ENCODE measurements around the gene LEMD2. TPM values are rescaled to one million over a fixed set of nuclear protein-coding genes. Genes with fewer than 3 reads are reported as not detected.

The LEMD2 gene
- total RNA-seq, 2 donors from 2014 or later, result 64.2 to 80.2 TPM

DNA sequence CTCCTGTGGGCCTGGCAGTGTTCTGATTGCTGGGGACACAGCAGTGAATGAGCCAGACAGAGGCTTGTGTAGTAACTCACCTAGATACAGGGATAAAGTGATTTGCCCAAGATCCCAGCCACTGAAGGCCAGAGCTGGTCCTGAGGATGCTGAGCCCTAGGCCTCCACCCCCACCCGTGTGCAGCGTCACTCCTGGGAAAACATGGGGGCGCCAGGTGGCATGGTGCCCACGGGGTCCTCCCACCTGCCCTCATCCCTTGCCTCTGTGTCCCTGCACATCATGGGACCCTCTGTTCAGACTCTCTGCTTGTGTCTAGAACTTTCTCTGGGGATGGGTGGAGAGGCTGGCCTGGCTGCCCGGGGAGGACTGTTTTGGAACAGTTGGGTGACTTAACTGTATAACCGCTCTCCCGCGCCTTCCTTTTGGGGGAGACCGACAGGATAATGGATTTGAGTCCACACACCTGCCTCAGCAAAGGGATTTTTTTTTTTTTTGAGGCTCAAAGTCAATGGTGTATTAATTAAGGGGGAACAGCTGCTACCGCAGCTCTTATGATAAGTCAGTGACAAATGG is 19.6 kb downstream of the LEMD2 start:
- peaks cover 30% of the 10 kb centered on the region for H3K4me1 ChIP-seq (replicated peaks)
- DNase-seq (ENCODE audit: low spot score), result no peak
- no peaks in the 10 kb centered on the region for H3K9me3 ChIP-seq
- peak overlapping the region; percentile 72 to 75 for H3K27ac ChIP-seq
- H3K27me3 ChIP-seq (replicated peaks; ENCODE audit: insufficient read depth), result no peaks in the 10 kb centered on the region
- intact Hi-C loops (cut with DNase I), result loop anchor here (5.0 kb wide), 1 partner anchor 383 kb away; no protein-coding TSS in a partner anchor
- peaks cover 0 to 6% of the 10 kb centered on the region in 2 donors for H3K36me3 ChIP-seq
- no peak overlapping the region for H3K4me3 ChIP-seq
- no peak for TF ChIP-seq POLR2A (IDR thresholded peaks at IDR 0.05)
- TF ChIP-seq, protein P1, sequence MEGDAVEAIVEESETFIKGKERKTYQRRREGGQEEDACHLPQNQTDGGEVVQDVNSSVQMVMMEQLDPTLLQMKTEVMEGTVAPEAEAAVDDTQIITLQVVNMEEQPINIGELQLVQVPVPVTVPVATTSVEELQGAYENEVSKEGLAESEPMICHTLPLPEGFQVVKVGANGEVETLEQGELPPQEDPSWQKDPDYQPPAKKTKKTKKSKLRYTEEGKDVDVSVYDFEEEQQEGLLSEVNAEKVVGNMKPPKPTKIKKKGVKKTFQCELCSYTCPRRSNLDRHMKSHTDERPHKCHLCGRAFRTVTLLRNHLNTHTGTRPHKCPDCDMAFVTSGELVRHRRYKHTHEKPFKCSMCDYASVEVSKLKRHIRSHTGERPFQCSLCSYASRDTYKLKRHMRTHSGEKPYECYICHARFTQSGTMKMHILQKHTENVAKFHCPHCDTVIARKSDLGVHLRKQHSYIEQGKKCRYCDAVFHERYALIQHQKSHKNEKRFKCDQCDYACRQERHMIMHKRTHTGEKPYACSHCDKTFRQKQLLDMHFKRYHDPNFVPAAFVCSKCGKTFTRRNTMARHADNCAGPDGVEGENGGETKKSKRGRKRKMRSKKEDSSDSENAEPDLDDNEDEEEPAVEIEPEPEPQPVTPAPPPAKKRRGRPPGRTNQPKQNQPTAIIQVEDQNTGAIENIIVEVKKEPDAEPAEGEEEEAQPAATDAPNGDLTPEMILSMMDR (IDR thresholded peaks at IDR 0.05), result no peak
- TF ChIP-seq POLR2AphosphoS5 (IDR thresholded peaks at IDR 0.05), result no peak
- WGBS, result 71% methylated on average over 10 of the region's 10 CpGs

DNA sequence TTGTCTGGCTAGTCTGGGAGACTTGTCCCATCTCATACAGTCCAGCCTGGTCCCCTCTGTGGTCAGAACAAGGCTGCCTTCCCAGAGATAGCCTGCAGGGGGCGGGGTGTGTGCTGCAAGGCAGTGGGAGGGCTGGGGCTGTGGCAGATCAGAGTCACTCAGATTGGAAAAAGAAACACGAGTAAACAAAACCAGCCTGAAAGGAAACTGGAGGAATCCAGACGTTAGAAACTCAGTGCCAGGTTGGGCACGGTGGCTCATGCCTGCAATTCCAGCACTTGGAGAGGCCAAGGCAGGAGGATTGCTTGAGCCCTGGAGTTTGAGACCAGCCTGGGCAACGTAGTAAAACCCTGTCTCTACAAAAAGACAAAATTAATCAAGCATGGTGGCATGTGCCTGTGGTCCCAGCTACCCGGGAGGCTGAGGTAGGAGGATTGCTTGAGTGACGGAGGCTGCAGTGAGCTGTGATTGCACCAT is 20.2 kb downstream of the LEMD2 start:
- TF ChIP-seq POLR2AphosphoS5 (IDR thresholded peaks at IDR 0.05) (peak; percentile 63), POLR2A (IDR thresholded peaks at IDR 0.05) (no peak)
- TF ChIP-seq, protein P1 (IDR thresholded peaks at IDR 0.05), result peak; percentile 34 to 81 (median 78)
- H3K27me3 ChIP-seq (replicated peaks; ENCODE audit: insufficient read depth), result no peaks in the 10 kb centered on the region
- H3K36me3 ChIP-seq, result peaks cover 0 to 3% of the 10 kb centered on the region in 2 donors
- intact Hi-C loops (cut with DNase I), result loop anchor here (5.0 kb wide), 1 partner anchor 384 kb away; no protein-coding TSS in a partner anchor
- no peak overlapping the region for H3K4me3 ChIP-seq
- WGBS, result 40% methylated on average over 7 of the region's 7 CpGs
- H3K27ac ChIP-seq, result peak overlapping the region; percentile 26 to 75
- peak; percentile 79 for DNase-seq (ENCODE audit: low spot score)
- H3K4me1 ChIP-seq (replicated peaks), result peaks cover 30% of the 10 kb centered on the region
- no peaks in the 10 kb centered on the region for H3K9me3 ChIP-seq

DNA sequence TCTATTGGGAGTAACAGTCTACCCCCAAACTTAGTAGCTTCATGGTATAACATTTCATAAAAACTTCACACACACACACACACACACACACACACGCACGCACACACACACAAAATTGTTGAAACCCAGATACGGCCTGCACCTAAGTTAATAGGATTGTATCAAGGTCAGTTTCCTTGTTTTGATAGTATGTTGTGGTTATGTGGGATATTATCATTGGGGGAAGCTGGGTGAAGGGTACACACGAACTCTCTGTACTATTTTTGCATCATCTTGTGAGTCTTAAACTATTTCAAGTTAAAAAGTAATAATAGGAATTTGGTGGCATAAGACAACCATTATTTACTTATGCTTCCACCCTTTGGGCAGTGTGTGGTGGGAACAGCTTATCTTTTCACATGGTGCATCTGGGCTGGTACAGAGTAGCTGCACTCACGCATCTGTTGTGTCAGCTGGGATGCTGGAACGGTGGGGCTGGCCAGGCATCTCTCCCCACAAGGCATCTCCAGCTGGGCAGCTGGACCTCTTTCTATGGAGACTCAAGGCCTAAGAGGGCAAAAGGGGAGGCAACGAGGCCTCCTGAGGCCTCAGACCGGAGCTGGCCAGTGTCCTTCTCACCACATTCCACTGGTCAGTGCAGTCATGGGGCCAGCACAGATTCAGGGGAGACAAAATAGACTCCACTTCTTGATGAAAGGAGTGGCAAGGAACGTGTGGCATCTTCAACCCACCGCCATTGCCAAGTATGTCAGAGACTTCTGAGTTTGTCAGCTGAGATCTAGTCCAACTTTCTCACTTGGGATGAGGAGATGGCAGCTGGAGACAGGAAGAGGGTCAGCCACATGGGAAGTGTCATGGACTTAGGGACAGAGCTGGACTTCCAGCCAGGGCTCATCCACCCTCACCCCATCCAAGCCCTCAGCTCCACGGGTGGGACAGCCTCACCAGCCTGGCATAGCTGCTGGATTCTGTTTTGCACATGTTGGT is 21.7 kb downstream of the LEMD2 start:
- no peaks in the 10 kb centered on the region for H3K36me3 ChIP-seq
- H3K27me3 ChIP-seq (replicated peaks; ENCODE audit: insufficient read depth), result no peaks in the 10 kb centered on the region
- no peak overlapping the region for H3K27ac ChIP-seq
- TF ChIP-seq POLR2A (IDR thresholded peaks at IDR 0.05) (no peak), POLR2AphosphoS5 (IDR thresholded peaks at IDR 0.05) (no peak)
- TF ChIP-seq, protein P1 (IDR thresholded peaks at IDR 0.05), result no peak
- peaks cover 23% of the 10 kb centered on the region for H3K4me1 ChIP-seq (replicated peaks)
- WGBS, result 84% methylated on average over 11 of the region's 11 CpGs
- intact Hi-C loops (cut with DNase I), result loop anchor here (5.0 kb wide), 1 partner anchor 385 kb away; no protein-coding TSS in a partner anchor
- no peaks in the 10 kb centered on the region for H3K9me3 ChIP-seq
- DNase-seq (ENCODE audit: low spot score), result no peak
- H3K4me3 ChIP-seq, result no peak overlapping the region

- TF ChIP-seq, protein P1 (IDR thresholded peaks at IDR 0.05), result no peak
- TF ChIP-seq POLR2A (IDR thresholded peaks at IDR 0.05), result no peak
- intact Hi-C loops (cut with DNase I), result loop anchor here (5.0 kb wide), 1 partner anchor 387 kb away; no protein-coding TSS in a partner anchor
- no peaks in the 10 kb centered on the region for H3K27me3 ChIP-seq (replicated peaks; ENCODE audit: insufficient read depth)
- H3K9me3 ChIP-seq, result no peaks in the 10 kb centered on the region
- no peaks in the 10 kb centered on the region for H3K36me3 ChIP-seq
- no peak for DNase-seq (ENCODE audit: low spot score)
- peaks cover 12% of the 10 kb centered on the region for H3K4me1 ChIP-seq (replicated peaks)
- no peak overlapping the region for H3K27ac ChIP-seq
- H3K4me3 ChIP-seq, result no peak overlapping the region
- WGBS, result 94% methylated on average over 9 of the region's 9 CpGs
These were observed 23.6 kb downstream of the LEMD2 start for GRCh38 chr6:33765368-33765767.
